Activated CD4-positive, alpha-beta T cell treated with anti-CD3 and anti-CD28 coated beads for 36 hours (primary cell): Measurements from ENCODE around the gene HS3ST3A1. TPM values are rescaled to one million over a fixed set of nuclear protein-coding genes. Genes with fewer than 3 reads are reported as not detected.
"Not testable (repeated sequence)": the region's sequence is repeated elsewhere in the genome, so short reads cannot be mapped to it uniquely, and the experiment has no call there.

Experiments
- ATAC-seq: fragments of 200-7000 bp; cut with Tn5 transposase; one replicate; pipeline ENCODE4 v1.10.0; 2021; ENCODE audit warnings: mild to moderate bottlenecking, moderate library complexity
- CTCF ChIA-PET: fragments of 350-600 bp; sonication (Branson Sonifier 250); formaldehyde crosslinking; loops from one replicate; lab custom pipeline; 2021; ENCODE audit warnings: antibody characterized with exemption; lab: Charles Lee
- POLR2A ChIA-PET: fragments of 350-600 bp; sonication (Branson Sonifier 250); formaldehyde crosslinking; loops from one replicate; lab custom pipeline; 2021; ENCODE audit warnings: antibody characterized with exemption, inconsistent platforms; lab: Charles Lee
- DNase-seq: peaks from one replicate; pipeline ENCODE4 v3.0.0-alpha.2; 2020
- H3K27ac Mint-ChIP-seq: one replicate; pipeline ENCODE4 v1.8.0; 2021; ENCODE audit warnings: mixed read lengths
- H3K27me3 Mint-ChIP-seq: one replicate; pipeline ENCODE4 v1.8.0; 2021; ENCODE audit warnings: mixed read lengths
- H3K36me3 Mint-ChIP-seq: one replicate; pipeline ENCODE4 v1.8.0; 2021; ENCODE audit warnings: low read depth, mixed read lengths
- H3K4me1 Mint-ChIP-seq: one replicate; pipeline ENCODE4 v1.8.0; 2021; ENCODE audit warnings: mixed read lengths
- H3K4me3 Mint-ChIP-seq: one replicate; pipeline ENCODE4 v1.8.0; 2021; ENCODE audit warnings: mild to moderate bottlenecking, moderate library complexity, mixed read lengths
- H3K9me3 Mint-ChIP-seq: one replicate; pipeline ENCODE4 v1.8.0; 2021; ENCODE audit warnings: low read depth, mixed read lengths
- intact Hi-C, 2 experiments: fragments of 100-400 bp; cut with DNase I in 1 of 2; cut with micrococcal nuclease in 1 of 2; formaldehyde crosslinking; loops; one replicate each; pipeline versions ENCODE4 v1.14.2 to v1.15.1; 2022 to 2024; cut with DNase I, micrococcal nuclease
- total RNA-seq, 2 experiments: library from RNA; stranded (reverse); gene quantifications; one replicate each; pipeline ENCODE4 v1.2.3, GENCODE V29; 2021

HS3ST3A1 gene
- total RNA-seq, 2 experiments from 2014 or later: 0.27 to 0.56 TPM

DNA sequence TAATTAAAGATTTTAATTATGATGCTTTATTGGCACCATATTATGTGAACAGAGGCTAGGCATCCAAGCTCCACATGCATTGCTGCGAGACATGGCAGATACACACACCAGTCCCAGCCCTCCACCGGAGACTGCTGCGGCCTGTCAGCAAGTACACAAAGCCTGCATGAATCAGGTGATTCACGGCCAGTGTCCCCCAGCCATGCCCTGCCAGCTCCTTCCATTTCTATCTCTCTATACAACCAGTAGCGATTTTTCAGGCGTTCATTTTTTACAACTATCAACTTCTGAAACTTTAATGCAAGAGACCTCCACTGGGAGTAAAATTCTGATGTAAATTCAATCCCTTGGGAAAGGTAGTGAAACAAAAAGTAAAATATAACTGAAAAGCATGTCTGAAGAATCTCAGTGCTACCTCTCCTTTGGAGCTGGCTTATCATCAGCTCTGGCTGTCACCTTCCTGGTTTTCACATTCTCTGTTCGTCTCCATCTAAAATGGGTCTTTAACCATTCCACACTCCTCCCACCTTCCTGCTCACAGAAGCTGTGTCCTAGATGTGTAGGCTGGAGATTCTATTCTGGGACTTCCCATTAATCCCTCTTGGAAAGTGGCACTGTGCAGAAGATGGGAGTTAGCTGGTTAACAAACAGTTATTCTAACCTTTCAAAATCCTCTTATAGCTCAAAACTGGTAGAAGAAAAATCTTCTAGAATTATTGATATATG, 32.2 kb downstream of the HS3ST3A1 start:
- CTCF ChIA-PET: interaction anchor here (1.2 kb wide), 1 partner anchor 26 kb away, joined by 3 read pairs; no protein-coding TSS in a partner anchor
- POLR2A ChIA-PET: no interaction called here
- DNase-seq (no peak), ATAC-seq (no peak)
- intact Hi-C loops: no loop called here
- H3K9me3 Mint-ChIP-seq: no peaks in the 10 kb centered on the region
- no peaks in the 10 kb centered on the region for H3K36me3 Mint-ChIP-seq
- no peak overlapping the region for H3K4me3 Mint-ChIP-seq
- no peaks in the 10 kb centered on the region for H3K4me1 Mint-ChIP-seq
- H3K27ac Mint-ChIP-seq: no peak overlapping the region
- H3K27me3 Mint-ChIP-seq: peaks cover 23% of the 10 kb centered on the region

DNA sequence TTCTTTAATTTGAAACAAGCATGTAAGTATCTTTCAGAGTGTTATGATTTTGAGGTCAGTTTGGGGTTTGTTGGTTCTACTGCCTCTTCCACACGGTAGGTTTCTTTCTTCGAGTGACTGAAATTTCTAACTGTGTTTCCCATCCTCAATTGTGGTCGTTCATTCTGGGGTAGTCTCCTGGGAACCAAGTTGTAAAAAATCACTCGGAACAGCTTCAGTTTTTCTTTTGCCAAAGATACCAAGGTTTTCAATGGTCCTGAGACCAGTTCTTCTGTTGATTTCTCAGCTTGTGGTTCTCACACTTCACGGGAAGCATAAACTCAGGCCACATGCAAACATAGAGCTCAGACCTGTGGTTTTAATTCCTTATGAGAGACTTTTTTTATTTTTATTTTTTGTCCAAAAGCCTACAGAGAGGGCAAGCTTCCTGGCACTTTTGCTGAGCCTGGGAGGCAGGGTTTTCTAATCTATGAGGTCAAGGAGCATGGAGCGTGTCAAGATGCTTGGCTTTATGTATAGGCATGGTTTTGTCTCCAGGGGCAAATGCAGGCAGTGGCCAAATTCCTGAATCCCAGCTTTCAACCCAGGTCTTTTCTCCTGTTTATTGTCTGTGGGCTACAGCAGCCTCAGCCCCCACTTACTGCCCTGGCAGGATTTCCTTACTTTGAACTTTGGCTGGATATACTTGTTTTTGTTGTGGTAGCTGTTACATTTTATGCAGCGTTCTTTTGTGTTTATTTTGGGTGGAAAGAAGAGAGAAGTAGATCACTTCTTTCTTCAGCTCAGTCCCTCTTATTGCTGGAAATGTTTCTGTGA, 32.9 kb downstream of the HS3ST3A1 start:
- Mint-ChIP-seq H3K27ac (no peak overlapping the region), H3K4me3 (no peak overlapping the region), H3K4me1 (no peaks in the 10 kb centered on the region), H3K27me3 (peaks cover 20% of the 10 kb centered on the region), H3K9me3 (no peaks in the 10 kb centered on the region), H3K36me3 (no peaks in the 10 kb centered on the region)
- intact Hi-C loops: no loop called here
- ATAC-seq (no peak), DNase-seq (no peak)
- ChIA-PET POLR2A (no interaction called here), CTCF (interaction anchor here (1.2 kb wide), 1 partner anchor 27 kb away, joined by 3 read pairs; no protein-coding TSS in a partner anchor)

DNA sequence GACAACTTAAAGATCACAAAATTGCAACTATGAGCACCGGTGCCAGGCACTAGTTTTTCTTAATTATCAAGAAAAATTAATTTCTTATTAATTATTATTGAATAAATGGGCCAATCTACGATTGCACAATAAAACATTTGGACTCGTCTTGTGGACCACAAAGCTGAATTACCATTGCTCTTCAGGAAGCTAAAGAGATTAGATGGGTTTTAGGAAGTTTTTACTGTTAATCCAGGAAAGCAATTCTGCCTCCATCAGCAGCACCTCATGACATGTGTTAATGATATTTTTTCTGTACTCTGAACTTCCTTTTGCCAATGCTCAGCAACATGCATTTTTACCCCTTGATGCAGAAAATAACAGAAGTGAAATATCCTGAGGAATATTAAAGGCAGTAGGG, 37.9 kb downstream of the HS3ST3A1 start:
- DNase-seq: no peak
- H3K27me3 Mint-ChIP-seq: no peaks in the 10 kb centered on the region
- ATAC-seq: no peak
- H3K36me3 Mint-ChIP-seq: no peaks in the 10 kb centered on the region
- no peaks in the 10 kb centered on the region for H3K4me1 Mint-ChIP-seq
- no peak overlapping the region for H3K4me3 Mint-ChIP-seq
- POLR2A ChIA-PET: no interaction called here
- CTCF ChIA-PET: interaction anchor here (0.6 kb wide), 1 partner anchor 1388 kb away, joined by 4 read pairs; no protein-coding TSS in a partner anchor
- no peak overlapping the region for H3K27ac Mint-ChIP-seq
- H3K9me3 Mint-ChIP-seq: no peaks in the 10 kb centered on the region
- intact Hi-C loops: no loop called here

DNA sequence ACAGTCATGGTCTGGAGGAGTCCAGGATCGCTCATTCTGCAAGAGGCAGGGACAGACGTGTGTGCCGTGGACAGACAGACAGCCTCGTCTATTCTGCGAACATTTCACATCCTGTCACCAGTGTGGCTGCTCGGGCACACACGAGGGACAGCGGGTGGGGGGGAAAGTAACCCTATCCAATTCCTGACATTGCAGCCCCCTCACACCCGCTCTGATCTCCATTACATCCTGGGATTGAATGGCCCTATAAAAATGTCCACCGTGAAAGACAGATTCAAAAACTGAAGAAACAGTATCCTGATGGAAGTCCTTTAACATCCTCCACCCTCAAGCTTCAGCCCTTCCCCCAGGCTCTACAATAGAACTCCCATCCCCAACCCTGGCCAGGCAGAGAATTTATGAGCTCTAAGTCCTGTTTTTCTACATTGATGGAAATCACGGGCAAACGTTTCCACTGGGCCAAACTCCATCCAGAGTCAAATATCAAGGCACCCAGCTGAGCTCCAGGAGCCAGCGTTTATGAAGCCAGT, 39.4 kb downstream of the HS3ST3A1 start:
- POLR2A ChIA-PET: no interaction called here
- intact Hi-C loops: no loop called here
- Mint-ChIP-seq H3K27me3 (no peaks in the 10 kb centered on the region), H3K9me3 (no peaks in the 10 kb centered on the region), H3K36me3 (no peaks in the 10 kb centered on the region), H3K4me1 (no peaks in the 10 kb centered on the region), H3K27ac (no peak overlapping the region), H3K4me3 (no peak overlapping the region)
- CTCF ChIA-PET: no interaction called here
- ATAC-seq (no peak), DNase-seq (no peak)

DNA sequence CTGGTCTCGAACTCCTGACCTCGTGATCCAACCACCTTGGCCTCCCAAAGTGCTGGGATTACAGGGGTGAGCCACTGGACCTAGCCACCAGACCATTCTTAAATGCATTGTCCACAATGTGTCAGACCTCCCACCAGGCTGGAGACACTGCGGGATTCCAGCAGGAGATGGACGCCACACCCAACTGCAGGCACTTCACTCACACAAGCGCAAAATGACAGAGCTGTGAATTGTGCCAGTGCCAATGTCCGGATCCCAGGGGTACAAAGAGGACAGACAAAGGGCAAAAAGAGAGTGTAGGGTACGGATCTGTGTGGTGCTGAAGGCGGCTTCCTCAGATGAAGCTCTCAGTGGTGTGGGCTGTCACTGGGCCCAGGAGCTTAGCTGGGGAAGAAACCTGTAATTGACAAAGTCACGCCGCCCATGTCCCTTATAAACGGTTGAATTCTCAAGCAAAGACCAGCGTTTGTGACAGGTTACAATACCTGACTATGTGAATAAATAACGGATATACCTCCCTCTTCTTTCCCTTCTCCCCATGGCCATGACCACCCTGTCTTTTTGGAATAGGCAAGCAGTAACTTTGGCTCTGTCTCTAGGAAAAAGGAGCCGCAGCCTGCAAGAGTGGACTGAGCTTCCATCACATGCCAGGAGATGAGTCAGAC, 40.0 kb downstream of the HS3ST3A1 start:
- DNase-seq: no peak
- Mint-ChIP-seq H3K36me3 (no peaks in the 10 kb centered on the region), H3K9me3 (no peaks in the 10 kb centered on the region), H3K4me3 (no peak overlapping the region), H3K27me3 (no peaks in the 10 kb centered on the region), H3K4me1 (no peaks in the 10 kb centered on the region), H3K27ac (no peak overlapping the region)
- POLR2A ChIA-PET: no interaction called here
- intact Hi-C loops: no loop called here
- CTCF ChIA-PET: no interaction called here
- no peak for ATAC-seq

DNA sequence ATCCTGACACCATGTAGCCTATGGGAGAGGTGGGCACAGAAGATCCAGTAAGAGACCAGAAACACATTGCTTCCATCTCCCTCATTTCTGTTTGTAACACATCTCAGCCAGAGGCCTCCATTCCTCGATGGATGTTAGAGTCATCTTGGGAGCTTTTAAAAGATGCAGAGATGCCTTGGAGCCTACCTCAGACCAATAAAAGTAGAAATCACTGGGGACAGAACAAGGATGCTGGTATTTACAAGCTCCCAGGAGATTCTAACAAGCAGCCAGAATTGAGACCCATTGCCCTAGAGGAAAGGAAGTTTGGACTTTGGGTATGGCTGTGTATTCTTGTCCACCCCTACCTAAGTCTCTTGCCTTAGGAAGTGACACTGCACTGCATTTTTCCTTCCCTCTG, 40.8 kb downstream of the HS3ST3A1 start:
- H3K4me3 Mint-ChIP-seq: no peak overlapping the region
- intact Hi-C loops: no loop called here
- ChIA-PET POLR2A (no interaction called here), CTCF (no interaction called here)
- H3K27ac Mint-ChIP-seq: no peak overlapping the region
- ATAC-seq: no peak
- no peaks in the 10 kb centered on the region for H3K9me3 Mint-ChIP-seq
- no peak for DNase-seq
- no peaks in the 10 kb centered on the region for H3K36me3 Mint-ChIP-seq
- H3K4me1 Mint-ChIP-seq: no peaks in the 10 kb centered on the region
- H3K27me3 Mint-ChIP-seq: no peaks in the 10 kb centered on the region

DNA sequence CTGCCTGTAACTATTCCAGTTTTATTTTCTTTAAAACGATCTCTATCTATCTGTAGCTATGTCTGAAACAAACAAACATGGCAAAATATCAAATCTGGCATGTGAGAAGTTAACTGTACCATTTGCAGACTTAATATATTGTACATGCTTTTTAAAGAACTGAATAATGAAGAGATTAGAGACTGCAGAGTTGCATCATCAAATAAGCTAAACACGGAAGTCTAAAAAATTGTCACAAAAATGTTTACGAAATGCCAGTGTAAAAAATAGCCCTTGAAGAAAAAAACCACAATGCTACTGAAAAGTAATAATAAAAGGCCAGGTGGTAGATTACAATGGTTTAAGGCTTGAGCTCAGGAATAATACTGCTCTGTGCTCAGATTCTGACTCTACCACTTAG, 43.1 kb downstream of the HS3ST3A1 start:
- no peaks in the 10 kb centered on the region for H3K4me1 Mint-ChIP-seq
- H3K4me3 Mint-ChIP-seq: no peak overlapping the region
- no peak overlapping the region for H3K27ac Mint-ChIP-seq
- DNase-seq (no peak), ATAC-seq (no peak)
- H3K27me3 Mint-ChIP-seq: peaks cover 2% of the 10 kb centered on the region
- intact Hi-C loops: no loop called here
- POLR2A ChIA-PET: no interaction called here
- H3K9me3 Mint-ChIP-seq: no peaks in the 10 kb centered on the region
- CTCF ChIA-PET: no interaction called here
- no peaks in the 10 kb centered on the region for H3K36me3 Mint-ChIP-seq

DNA sequence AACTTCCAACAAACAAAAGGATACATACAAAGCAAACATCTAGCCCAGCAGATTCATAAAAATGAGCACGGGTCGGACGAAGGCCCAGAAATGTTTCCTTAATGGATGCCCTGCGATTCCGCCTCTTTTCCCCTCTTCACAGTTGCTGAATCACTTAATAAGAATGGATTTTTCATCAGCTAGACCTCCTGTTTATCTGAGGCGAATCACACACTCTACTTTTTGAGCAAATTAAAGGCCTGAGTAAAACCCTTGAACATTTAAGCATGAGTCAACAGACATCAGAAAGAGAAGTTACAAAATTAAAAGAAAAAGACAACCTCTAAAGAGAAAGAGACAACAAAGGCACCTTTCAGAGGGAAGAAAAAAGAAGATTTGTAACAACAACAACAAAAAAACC, 44.7 kb downstream of the HS3ST3A1 start:
- no peaks in the 10 kb centered on the region for H3K36me3 Mint-ChIP-seq
- DNase-seq (no peak), ATAC-seq (no peak)
- intact Hi-C loops: no loop called here
- no peak overlapping the region for H3K4me3 Mint-ChIP-seq
- no peaks in the 10 kb centered on the region for H3K4me1 Mint-ChIP-seq
- CTCF ChIA-PET: no interaction called here
- no peak overlapping the region for H3K27ac Mint-ChIP-seq
- POLR2A ChIA-PET: no interaction called here
- H3K9me3 Mint-ChIP-seq: no peaks in the 10 kb centered on the region
- peaks cover 3% of the 10 kb centered on the region for H3K27me3 Mint-ChIP-seq

DNA sequence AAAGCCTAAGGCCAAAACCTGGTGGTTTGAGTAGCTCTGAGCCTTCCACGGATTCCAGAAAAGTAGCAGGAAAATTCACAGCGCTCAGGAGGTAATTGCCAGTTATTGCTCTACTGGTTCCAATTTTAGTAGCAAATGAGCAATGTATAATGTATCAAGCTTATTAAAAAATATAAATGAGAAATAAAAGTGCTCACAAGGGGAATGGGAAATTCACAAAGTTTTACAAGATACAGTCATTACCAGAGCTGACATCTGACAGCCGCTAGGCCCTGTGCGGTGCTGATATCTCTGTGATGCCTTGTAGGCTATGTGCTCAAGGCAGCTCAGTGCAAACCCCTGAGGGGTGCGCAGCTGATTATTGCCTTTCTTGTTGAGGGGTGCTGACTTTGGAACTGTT, 47.5 kb downstream of the HS3ST3A1 start:
- H3K4me1 Mint-ChIP-seq: no peaks in the 10 kb centered on the region
- intact Hi-C loops: no loop called here
- no peaks in the 10 kb centered on the region for H3K36me3 Mint-ChIP-seq
- CTCF ChIA-PET: interaction anchor here (0.7 kb wide), 1 partner anchor 897 kb away, joined by 3 read pairs; no protein-coding TSS in a partner anchor
- POLR2A ChIA-PET: no interaction called here
- no peak for DNase-seq
- ATAC-seq: no peak
- peaks cover 4% of the 10 kb centered on the region for H3K9me3 Mint-ChIP-seq
- H3K27me3 Mint-ChIP-seq: peaks cover 12% of the 10 kb centered on the region
- H3K4me3 Mint-ChIP-seq: no peak overlapping the region
- no peak overlapping the region for H3K27ac Mint-ChIP-seq

DNA sequence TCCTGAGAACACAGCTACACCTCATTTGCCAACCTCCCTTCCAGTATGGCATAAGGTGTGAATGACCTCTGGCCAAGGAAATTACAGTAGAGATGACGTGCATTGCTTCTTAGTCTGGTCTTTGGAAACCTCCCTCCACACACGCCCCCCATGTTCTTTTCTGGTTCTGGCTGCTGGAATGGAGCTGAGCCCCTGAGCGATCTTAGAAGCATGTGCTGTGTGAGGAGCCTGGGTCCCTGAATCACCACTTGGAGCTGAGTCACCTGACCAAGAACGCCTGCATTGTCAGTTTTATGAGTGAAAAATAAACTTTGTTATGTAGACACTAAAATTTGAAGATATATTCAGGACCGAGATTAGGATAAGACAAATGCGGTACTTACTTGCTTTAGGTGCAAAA, 51.4 kb downstream of the HS3ST3A1 start:
- CTCF ChIA-PET: no interaction called here

DNA sequence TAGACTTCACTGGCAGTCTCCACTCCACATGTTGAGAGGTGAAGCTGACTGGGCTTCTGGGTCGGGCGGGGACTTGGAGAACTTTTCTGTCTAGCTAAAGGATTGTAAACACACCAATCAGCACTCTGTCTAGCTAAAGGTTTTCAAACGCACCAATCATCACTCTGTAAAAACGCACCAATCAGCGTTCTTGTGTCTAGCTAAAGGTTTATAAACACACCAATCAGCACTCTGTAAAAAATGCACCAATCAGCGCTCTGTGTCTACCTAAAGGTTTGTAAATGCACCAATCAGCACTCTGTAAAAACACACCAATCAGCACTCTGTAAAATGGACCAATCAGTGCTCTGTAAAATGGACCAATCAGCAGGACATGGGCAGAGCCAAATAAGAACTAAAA, 53.2 kb downstream of the HS3ST3A1 start:
- H3K4me3 Mint-ChIP-seq, CTCF ChIA-PET, H3K27ac Mint-ChIP-seq, ATAC-seq, H3K9me3 Mint-ChIP-seq, POLR2A ChIA-PET, intact Hi-C loops, H3K4me1 Mint-ChIP-seq, DNase-seq, H3K36me3 Mint-ChIP-seq: not testable (repeated sequence)
- H3K27me3 Mint-ChIP-seq: peaks cover 24% of the 10 kb centered on the region

More for the DNA sequence above, 51.4 kb downstream of the HS3ST3A1 start:
- no peak overlapping the region for H3K27ac Mint-ChIP-seq
- no peaks in the 10 kb centered on the region for H3K4me1 Mint-ChIP-seq
- DNase-seq: no peak
- POLR2A ChIA-PET: no interaction called here
- H3K36me3 Mint-ChIP-seq: no peaks in the 10 kb centered on the region
- H3K4me3 Mint-ChIP-seq: no peak overlapping the region
- peaks cover 4% of the 10 kb centered on the region for H3K9me3 Mint-ChIP-seq
- H3K27me3 Mint-ChIP-seq: peaks cover 26% of the 10 kb centered on the region
- ATAC-seq: no peak
- intact Hi-C loops: no loop called here
